SK-N-SH (cell line): ENCODE results near the gene NECTIN1. TPM values are rescaled to one million over a fixed set of nuclear protein-coding genes. Genes with fewer than 3 reads are reported as not detected.

ENCODE experiments used
- CTCF ChIA-PET: fragments of 300-600, 350-600 bp; formaldehyde crosslinking; extraction: SDS; loops from one replicate; lab custom pipeline; 2021; lab: Yijun Ruan, JAX
- POLR2A ChIA-PET: fragments of 350-600 bp; sonication (Branson Sonifier 250); formaldehyde crosslinking; extraction: SDS; loops from one replicate; lab custom pipeline; 2020; ENCODE audit warnings: antibody characterized with exemption, inconsistent platforms; lab: Yijun Ruan, JAX
- DNase-seq: peaks from one replicate; pipeline ENCODE4 v3.0.0; 2012
- H2AFZ ChIP-seq: fragments of 200-600 bp; sonication (generic); 2 replicates; pipeline ENCODE4 v1.8.1; 2016; ENCODE audit warnings: antibody characterized with exemption, mild to moderate bottlenecking, low read depth
- H3F3A ChIP-seq: fragments of 200-600 bp; sonication (generic); replicated peaks from 2 replicates; pipeline ENCODE3; 2016; ENCODE audit warnings: antibody characterized with exemption, mild to moderate bottlenecking; ENCODE audit not compliant: insufficient read depth
- H3K27ac ChIP-seq, 2 experiments: fragments of 200-500 bp in 1 of 2; fragments of 200-600 bp in 1 of 2; sonication (Bioruptor generic) in 1 of 2; sonication (generic), shearing (Covaris generic) in 1 of 2; 2 replicates each; pipeline versions ENCODE4 v1.5.1 to v1.6.1; 2014 to 2016; ENCODE audit warnings: low read depth in 2 of 2, inconsistent platforms in 1 of 2, low read length in 1 of 2, mild to moderate bottlenecking in 1 of 2, mixed read lengths in 1 of 2
- H3K27me3 ChIP-seq: fragments of 200-600 bp; sonication (generic), shearing (Covaris generic); 2 replicates; pipeline ENCODE4 v1.6.1; 2016; ENCODE audit warnings: mixed run types; ENCODE audit not compliant: insufficient read depth
- H3K36me3 ChIP-seq, 2 experiments: fragments of 200-500 bp in 1 of 2; fragments of 200-600 bp in 1 of 2; sonication (Bioruptor generic) in 1 of 2; sonication (generic) in 1 of 2; replicated peaks in 1 of 2; 2 replicates each; pipeline versions ENCODE3 to v1.5.1; 2014 to 2016; ENCODE audit warnings: low read length in 1 of 2, mild to moderate bottlenecking in 1 of 2; ENCODE audit not compliant: insufficient read depth in 2 of 2, control insufficient read depth in 1 of 2
- H3K4me1 ChIP-seq, 2 experiments: fragments of 200-500 bp in 1 of 2; fragments of 200-600 bp in 1 of 2; sonication (Bioruptor generic) in 1 of 2; sonication (generic), shearing (Covaris generic) in 1 of 2; 2 replicates each; pipeline versions ENCODE4 v1.5.1 to v1.6.1; 2014 to 2016; ENCODE audit warnings: low read depth in 1 of 2, low read length in 1 of 2, mixed run types in 1 of 2; ENCODE audit not compliant: insufficient read depth in 2 of 2, control insufficient read depth in 1 of 2
- H3K4me2 ChIP-seq: fragments of 200-600 bp; sonication (generic), shearing (Covaris generic); 2 replicates; pipeline ENCODE4 v1.6.1; 2017; ENCODE audit warnings: mixed run types
- H3K4me3 ChIP-seq, 2 experiments: fragments of 200-500 bp in 1 of 2; fragments of 200-600 bp in 1 of 2; sonication (Bioruptor generic) in 1 of 2; sonication (generic), shearing (Covaris generic) in 1 of 2; 2 replicates each; pipeline versions ENCODE4 v1.5.1 to v1.8.1; 2014 to 2016; ENCODE audit warnings: low read depth in 2 of 2, inconsistent platforms in 1 of 2, low read length in 1 of 2, mild to moderate bottlenecking in 1 of 2, mixed read lengths in 1 of 2, moderate library complexity in 1 of 2
- H3K79me2 ChIP-seq: fragments of 200-600 bp; sonication (generic); 2 replicates; pipeline ENCODE4 v1.8.1; 2017; ENCODE audit warnings: mild to moderate bottlenecking; ENCODE audit not compliant: insufficient read depth
- H3K9ac ChIP-seq: fragments of 200-600 bp; sonication (generic); 2 replicates; pipeline ENCODE4 v1.6.1; 2017; ENCODE audit warnings: mixed run types
- H3K9me2 ChIP-seq: fragments of 200-600 bp; sonication (generic); 2 replicates; pipeline ENCODE4 v1.6.1; 2017; ENCODE audit warnings: mixed run types
- H3K9me3 ChIP-seq: fragments of 200-600 bp; sonication (generic); 2 replicates; pipeline ENCODE4 v1.6.1; 2017; ENCODE audit warnings: mixed run types, mild to moderate bottlenecking, moderate library complexity
- H4K20me1 ChIP-seq: fragments of 200-600 bp; sonication (generic); 2 replicates; pipeline ENCODE4 v1.6.1; 2017; ENCODE audit warnings: mild to moderate bottlenecking, mixed run types; ENCODE audit not compliant: insufficient read depth
- CHD2 ChIP-seq: fragments of 150-350 bp; IDR thresholded peaks from 2 replicates; pipeline ENCODE4 v1.6.1; 2018; ENCODE audit warnings: low read length; ENCODE audit not compliant: partially characterized antibody
- FOXJ3 ChIP-seq: sonication (generic); formaldehyde crosslinking; IDR thresholded peaks from 2 replicates; pipeline ENCODE4 v1.5.1; 2020; ENCODE audit warnings: mild to moderate bottlenecking, missing genetic modification reagents
- FOXM1 ChIP-seq: IDR thresholded peaks from 2 replicates; pipeline ENCODE4 v1.4.0; 2012; ENCODE audit warnings: low read depth, mild to moderate bottlenecking
- GATA2 ChIP-seq: sonication (generic); formaldehyde crosslinking; IDR thresholded peaks from 2 replicates; pipeline ENCODE4 v1.5.0; 2020; ENCODE audit warnings: mild to moderate bottlenecking, missing genetic modification reagents
- MXI1 ChIP-seq: IDR thresholded peaks from 2 replicates; pipeline ENCODE4 v1.6.1; 2012; ENCODE audit warnings: mild to moderate bottlenecking, low read depth, low read length, improper control_type of control experiment
- NRF1 ChIP-seq: IDR thresholded peaks from 2 replicates; pipeline ENCODE4 v1.6.1; 2012; ENCODE audit warnings: low read depth, mild to moderate bottlenecking, low read length
- RFX5 ChIP-seq: IDR thresholded peaks from 2 replicates; pipeline ENCODE4 v1.6.1; 2012; ENCODE audit warnings: mild to moderate bottlenecking, improper control_type of control experiment, low read length
- SIN3A ChIP-seq: IDR thresholded peaks from 2 replicates; pipeline ENCODE4 v1.6.1; 2012; ENCODE audit warnings: low read depth, mild to moderate bottlenecking, low read length, moderate library complexity, borderline replicate concordance
- TAF1 ChIP-seq: IDR thresholded peaks from 2 replicates; pipeline ENCODE4 v1.6.1; 2012; ENCODE audit warnings: low read depth, mild to moderate bottlenecking, low read length, moderate library complexity, borderline replicate concordance
- WGBS: methylation state at CpG from one replicate; pipeline ENCODE4 v1.1.6; 2017; ENCODE audit warnings: low lambda C conversion rate; 5-methylcytosine and 5-hydroxymethylcytosine counted together
- polyA plus RNA-seq, 3 experiments: library from polyadenylated mRNA; depleted of rRNA; stranded (reverse); fragments of >200 nt; gene quantifications; 2 replicates each; pipeline ENCODE4 v1.2.3, GENCODE V29; 2012
- TF ChIP-seq, protein P1 (sequence below): fragments of 200-600 bp; sonication (generic); IDR thresholded peaks from 2 replicates; pipeline ENCODE4 v1.6.1; 2017; ENCODE audit warnings: antibody characterized with exemption, mild to moderate bottlenecking, moderate library complexity
- TF ChIP-seq, protein P2 (sequence below): IDR thresholded peaks from 2 replicates; pipeline ENCODE4 v1.4.0; 2012; ENCODE audit warnings: low read depth
- TF ChIP-seq, protein P3 (sequence below): fragments of 150-350 bp; IDR thresholded peaks from 2 replicates; pipeline ENCODE4 v1.6.1; 2017; ENCODE audit warnings: antibody characterized with exemption, low read length, low read depth, borderline replicate concordance

NECTIN1 gene
- polyA plus RNA-seq, 1 of the 3 experiments (the other 2 are of a cell fraction), result 9.1 TPM

DNA sequence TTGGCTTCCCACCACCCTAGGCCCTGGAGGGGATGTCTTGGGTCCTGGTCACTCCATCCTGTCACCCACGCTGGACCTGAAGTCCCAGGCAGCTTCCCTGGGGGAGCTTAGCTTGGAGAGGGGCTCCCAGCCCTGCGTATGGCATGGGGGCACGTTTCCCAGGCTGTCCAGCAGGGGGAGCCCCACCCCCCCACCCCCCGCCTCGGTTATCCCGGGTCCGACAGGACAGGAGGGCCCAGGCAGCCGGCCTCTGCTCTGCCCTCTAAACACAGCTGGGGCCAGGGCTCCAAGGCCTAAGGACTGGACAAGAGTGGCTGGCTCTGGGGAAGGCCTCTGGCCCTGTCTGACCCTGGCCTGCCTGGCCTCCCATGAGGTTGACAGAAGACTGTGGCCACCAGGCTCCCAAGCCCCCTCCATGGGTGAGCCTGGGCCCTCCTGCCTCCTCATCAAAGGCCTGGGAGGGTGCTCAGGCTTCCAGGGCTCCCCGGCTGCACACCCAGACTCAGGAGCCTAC is 104.8 kb downstream of the NECTIN1 start:
- H3K27me3 ChIP-seq, result no peaks in the 10 kb centered on the region
- H3K9me3 ChIP-seq, result no peaks in the 10 kb centered on the region
- no peak overlapping the region; a peak in 1 of 4 replicates for H3K4me3 ChIP-seq
- CTCF ChIA-PET, result interaction anchor here (0.6 to 2.9 kb wide), 22 partner anchors 8 to 665 kb away, joined by 3 to 22 read pairs (median 4); partner anchors contain the start of gene NECTIN1
- TF ChIP-seq CHD2, result no peak
- TF ChIP-seq, protein P1, sequence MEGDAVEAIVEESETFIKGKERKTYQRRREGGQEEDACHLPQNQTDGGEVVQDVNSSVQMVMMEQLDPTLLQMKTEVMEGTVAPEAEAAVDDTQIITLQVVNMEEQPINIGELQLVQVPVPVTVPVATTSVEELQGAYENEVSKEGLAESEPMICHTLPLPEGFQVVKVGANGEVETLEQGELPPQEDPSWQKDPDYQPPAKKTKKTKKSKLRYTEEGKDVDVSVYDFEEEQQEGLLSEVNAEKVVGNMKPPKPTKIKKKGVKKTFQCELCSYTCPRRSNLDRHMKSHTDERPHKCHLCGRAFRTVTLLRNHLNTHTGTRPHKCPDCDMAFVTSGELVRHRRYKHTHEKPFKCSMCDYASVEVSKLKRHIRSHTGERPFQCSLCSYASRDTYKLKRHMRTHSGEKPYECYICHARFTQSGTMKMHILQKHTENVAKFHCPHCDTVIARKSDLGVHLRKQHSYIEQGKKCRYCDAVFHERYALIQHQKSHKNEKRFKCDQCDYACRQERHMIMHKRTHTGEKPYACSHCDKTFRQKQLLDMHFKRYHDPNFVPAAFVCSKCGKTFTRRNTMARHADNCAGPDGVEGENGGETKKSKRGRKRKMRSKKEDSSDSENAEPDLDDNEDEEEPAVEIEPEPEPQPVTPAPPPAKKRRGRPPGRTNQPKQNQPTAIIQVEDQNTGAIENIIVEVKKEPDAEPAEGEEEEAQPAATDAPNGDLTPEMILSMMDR, result peak; percentile 56
- TF ChIP-seq, all 33 proteins: peak for 1
- Histone ChIP-seq H2AFZ (no peak overlapping the region), H3K79me2 (no peaks in the 10 kb centered on the region), H3K9me2 (no peaks in the 10 kb centered on the region), H3K4me1 (peaks cover 0 to 14% of the 10 kb centered on the region in 2 experiments; a peak in 1 of 4 replicates), H3K9ac (no peak overlapping the region), H3F3A (no peaks in the 10 kb centered on the region), H4K20me1 (no peaks in the 10 kb centered on the region), H3K4me2 (no peak overlapping the region), H3K27ac (no peak overlapping the region), H3K36me3 (no peaks in the 10 kb centered on the region)
- peak; percentile 87 for DNase-seq
- POLR2A ChIA-PET, result no interaction called here
- 75% methylated on average over 1 of the region's 9 CpGs for WGBS

DNA sequence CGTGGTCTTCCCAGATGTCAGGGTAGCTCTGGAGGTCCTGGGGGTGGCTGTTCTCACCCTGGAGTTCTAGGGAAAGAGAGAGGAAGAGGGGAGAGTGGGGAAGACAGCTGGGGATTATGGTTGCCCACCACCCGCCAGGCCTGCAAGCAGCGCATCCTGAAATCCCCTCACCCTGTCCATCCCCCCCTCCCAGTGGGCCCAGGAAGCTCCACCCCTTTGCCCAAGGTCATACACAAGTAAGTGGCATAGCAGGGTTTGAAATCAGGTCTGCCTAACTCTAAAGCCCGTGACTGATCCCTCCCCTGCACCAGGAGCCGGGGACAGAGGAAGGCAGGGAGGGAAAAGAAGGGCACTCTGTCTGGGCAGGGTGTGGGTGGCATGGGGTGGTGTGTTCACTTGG is 105.3 kb downstream of the NECTIN1 start:
- Histone ChIP-seq H3K9ac (no peak overlapping the region), H3F3A (no peaks in the 10 kb centered on the region), H3K9me3 (no peaks in the 10 kb centered on the region), H2AFZ (no peak overlapping the region), H3K36me3 (no peaks in the 10 kb centered on the region), H4K20me1 (no peaks in the 10 kb centered on the region), H3K79me2 (no peaks in the 10 kb centered on the region), H3K4me2 (no peak overlapping the region), H3K4me1 (peaks cover 0 to 14% of the 10 kb centered on the region in 2 experiments; a peak in 1 of 4 replicates), H3K27ac (no peak overlapping the region), H3K27me3 (no peaks in the 10 kb centered on the region), H3K4me3 (no peak overlapping the region), H3K9me2 (no peaks in the 10 kb centered on the region)
- CTCF ChIA-PET, result interaction anchor here (0.8 to 2.6 kb wide), 15 partner anchors 8 to 394 kb away, joined by 3 to 18 read pairs (median 4); partner anchors contain the start of gene NECTIN1
- WGBS, result 55% methylated on average over 5 of the region's 5 CpGs
- POLR2A ChIA-PET, result no interaction called here
- TF ChIP-seq CHD2, result no peak
- TF ChIP-seq GATA2, result no peak
- TF ChIP-seq, protein P2, sequence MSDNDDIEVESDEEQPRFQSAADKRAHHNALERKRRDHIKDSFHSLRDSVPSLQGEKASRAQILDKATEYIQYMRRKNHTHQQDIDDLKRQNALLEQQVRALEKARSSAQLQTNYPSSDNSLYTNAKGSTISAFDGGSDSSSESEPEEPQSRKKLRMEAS, result no peak
- TF ChIP-seq FOXM1, result no peak
- no peak for TF ChIP-seq RFX5
- TF ChIP-seq NRF1, result no peak
- TF ChIP-seq FOXJ3, result no peak
- TF ChIP-seq MXI1, result no peak
- TF ChIP-seq, protein P3, sequence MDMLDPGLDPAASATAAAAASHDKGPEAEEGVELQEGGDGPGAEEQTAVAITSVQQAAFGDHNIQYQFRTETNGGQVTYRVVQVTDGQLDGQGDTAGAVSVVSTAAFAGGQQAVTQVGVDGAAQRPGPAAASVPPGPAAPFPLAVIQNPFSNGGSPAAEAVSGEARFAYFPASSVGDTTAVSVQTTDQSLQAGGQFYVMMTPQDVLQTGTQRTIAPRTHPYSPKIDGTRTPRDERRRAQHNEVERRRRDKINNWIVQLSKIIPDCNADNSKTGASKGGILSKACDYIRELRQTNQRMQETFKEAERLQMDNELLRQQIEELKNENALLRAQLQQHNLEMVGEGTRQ, result no peak
- TF ChIP-seq TAF1, result no peak
- no peak for TF ChIP-seq SIN3A
- DNase-seq, result no peak
